ENCODE data around the gene L3MBTL2.
A peak's percentile ranks its signal among the peaks of the same experiment; 100 is the strongest.

DNA sequence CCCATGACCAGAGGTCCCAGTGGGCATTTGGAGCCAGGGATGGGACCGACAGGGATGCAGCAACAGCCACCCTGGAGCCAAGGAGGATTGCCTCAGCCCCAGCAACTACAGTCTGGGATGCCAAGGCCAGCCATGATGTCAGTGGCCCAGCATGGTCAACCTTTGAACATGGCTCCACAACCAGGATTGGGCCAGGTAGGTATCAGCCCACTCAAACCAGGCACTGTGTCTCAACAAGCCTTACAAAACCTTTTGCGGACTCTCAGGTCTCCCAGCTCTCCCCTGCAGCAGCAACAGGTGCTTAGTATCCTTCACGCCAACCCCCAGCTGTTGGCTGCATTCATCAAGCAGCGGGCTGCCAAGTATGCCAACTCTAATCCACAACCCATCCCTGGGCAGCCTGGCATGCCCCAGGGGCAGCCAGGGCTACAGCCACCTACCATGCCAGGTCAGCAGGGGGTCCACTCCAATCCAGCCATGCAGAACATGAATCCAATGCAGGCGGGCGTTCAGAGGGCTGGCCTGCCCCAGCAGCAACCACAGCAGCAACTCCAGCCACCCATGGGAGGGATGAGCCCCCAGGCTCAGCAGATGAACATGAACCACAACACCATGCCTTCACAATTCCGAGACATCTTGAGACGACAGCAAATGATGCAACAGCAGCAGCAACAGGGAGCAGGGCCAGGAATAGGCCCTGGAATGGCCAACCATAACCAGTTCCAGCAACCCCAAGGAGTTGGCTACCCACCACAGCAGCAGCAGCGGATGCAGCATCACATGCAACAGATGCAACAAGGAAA, 27.3 kb upstream of the L3MBTL2 start:
- TF ChIP-seq, protein P1, sequence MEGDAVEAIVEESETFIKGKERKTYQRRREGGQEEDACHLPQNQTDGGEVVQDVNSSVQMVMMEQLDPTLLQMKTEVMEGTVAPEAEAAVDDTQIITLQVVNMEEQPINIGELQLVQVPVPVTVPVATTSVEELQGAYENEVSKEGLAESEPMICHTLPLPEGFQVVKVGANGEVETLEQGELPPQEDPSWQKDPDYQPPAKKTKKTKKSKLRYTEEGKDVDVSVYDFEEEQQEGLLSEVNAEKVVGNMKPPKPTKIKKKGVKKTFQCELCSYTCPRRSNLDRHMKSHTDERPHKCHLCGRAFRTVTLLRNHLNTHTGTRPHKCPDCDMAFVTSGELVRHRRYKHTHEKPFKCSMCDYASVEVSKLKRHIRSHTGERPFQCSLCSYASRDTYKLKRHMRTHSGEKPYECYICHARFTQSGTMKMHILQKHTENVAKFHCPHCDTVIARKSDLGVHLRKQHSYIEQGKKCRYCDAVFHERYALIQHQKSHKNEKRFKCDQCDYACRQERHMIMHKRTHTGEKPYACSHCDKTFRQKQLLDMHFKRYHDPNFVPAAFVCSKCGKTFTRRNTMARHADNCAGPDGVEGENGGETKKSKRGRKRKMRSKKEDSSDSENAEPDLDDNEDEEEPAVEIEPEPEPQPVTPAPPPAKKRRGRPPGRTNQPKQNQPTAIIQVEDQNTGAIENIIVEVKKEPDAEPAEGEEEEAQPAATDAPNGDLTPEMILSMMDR (IDR thresholded peaks at IDR 0.05), result no peak
- TF ChIP-seq POLR2AphosphoS5 (IDR thresholded peaks at IDR 0.05; ENCODE audit: insufficient read depth in 1 of 2, low read depth in 1 of 2) (peak in 1 of 2 donors; percentile 7), POLR2A (IDR thresholded peaks at IDR 0.05) (no peak)

All from vagina (tissue), 2 donors.